MV-4-11 (cell line): ENCODE measurements around the gene SPC25.
"Not testable (repeated sequence)": the region's sequence is repeated elsewhere in the genome, so short reads cannot be mapped to it uniquely, and the experiment has no call there.

Experiments
- DNase-seq: peaks from one replicate; lab custom pipeline; 2025; lab: John Stamatoyannopoulos, UW

SPC25 gene

GRCh38 chr2:168890006-168890782, at the start of gene SPC25:
Gene SPC25, minus strand, starts transcription at chr2:168890430. Its CDS starts 911 bp downstream, at chr2:168889519.
- peak; percentile 90 for DNase-seq

GRCh38 chr2:168939918-168940317, 49.7 kb upstream of the SPC25 start:
- no peak for DNase-seq

- DNase-seq = no peak
These were observed 48.8 kb upstream of the SPC25 start for GRCh38 chr2:168939061-168939460.

- DNase-seq = peak; percentile 29
These were observed 45.8 kb upstream of the SPC25 start for GRCh38 chr2:168935810-168936581.

GRCh38 chr2:168934826-168935225, 44.6 kb upstream of the SPC25 start:
- DNase-seq = no peak

- DNase-seq = not testable (repeated sequence)
These were observed 41.9 kb upstream of the SPC25 start for GRCh38 chr2:168932174-168932573.

- no peak for DNase-seq
These were observed 40.0 kb upstream of the SPC25 start for GRCh38 chr2:168930242-168930641.

- no peak for DNase-seq
These were observed 38.8 kb upstream of the SPC25 start for GRCh38 chr2:168929031-168929430.

- no peak for DNase-seq
These were observed 38.0 kb upstream of the SPC25 start for GRCh38 chr2:168928113-168928831.

GRCh38 chr2:168926621-168927386, 36.6 kb upstream of the SPC25 start:
- no peak for DNase-seq

GRCh38 chr2:168920504-168921157, 30.4 kb upstream of the SPC25 start:
- peak; percentile 4 for DNase-seq

- no peak for DNase-seq
These were observed 26.1 kb upstream of the SPC25 start for GRCh38 chr2:168916331-168916675.

- DNase-seq = no peak
These were observed 25.5 kb upstream of the SPC25 start for GRCh38 chr2:168915441-168916330.

GRCh38 chr2:168913495-168913894, 23.3 kb upstream of the SPC25 start:
- DNase-seq = no peak

GRCh38 chr2:168912901-168913369, 22.7 kb upstream of the SPC25 start:
- DNase-seq = no peak

- no peak for DNase-seq
These were observed 22.2 kb upstream of the SPC25 start for GRCh38 chr2:168912466-168912865.

GRCh38 chr2:168910330-168910729, 20.1 kb upstream of the SPC25 start:
- DNase-seq = no peak

- no peak for DNase-seq
These were observed 17.9 kb upstream of the SPC25 start for GRCh38 chr2:168907940-168908662.

GRCh38 chr2:168904358-168904757, 14.1 kb upstream of the SPC25 start:
- no peak for DNase-seq

- DNase-seq = no peak
These were observed 13.7 kb upstream of the SPC25 start for GRCh38 chr2:168903888-168904287.
